Measurements from ENCODE around the gene HLF.
"Not testable (repeated sequence)": the region's sequence is repeated elsewhere in the genome, so short reads cannot be mapped to it uniquely, and the experiment has no call there.

The HLF gene

DNA sequence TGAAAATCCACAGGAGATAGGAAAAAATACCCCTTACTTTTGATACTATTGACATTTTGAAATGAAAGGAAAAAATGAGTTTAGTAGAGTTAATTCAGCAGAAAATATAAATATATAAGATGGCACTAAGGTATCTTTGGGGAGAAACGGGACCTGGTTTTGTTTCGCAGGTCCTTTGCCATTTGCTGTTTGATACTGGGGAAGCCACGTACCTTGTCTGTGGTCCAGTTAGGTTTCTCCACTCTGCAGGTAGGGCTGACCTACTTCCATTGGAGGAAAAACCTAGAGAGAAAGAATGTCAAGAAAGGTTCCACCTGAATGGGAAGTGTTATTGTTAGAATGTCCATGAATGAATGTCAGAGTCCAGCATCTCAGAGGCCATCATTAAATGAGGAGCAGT is 48.1 kb downstream of the HLF start:
- no peak for DNase-seq (ENCODE audit: low read depth)

GRCh38 chr17:55314061-55314783 is 49.5 kb downstream of the HLF start:
- no peak for DNase-seq (ENCODE audit: low read depth)

GRCh38 chr17:55314784-55315491 is 50.2 kb downstream of the HLF start:
- no peak for DNase-seq (ENCODE audit: low read depth)

GRCh38 chr17:55316499-55316898 is 51.7 kb downstream of the HLF start:
- DNase-seq (ENCODE audit: low read depth): no peak

- DNase-seq (ENCODE audit: low read depth): no peak
Observed at GRCh38 chr17:55317284-55317683, 52.5 kb downstream of the HLF start.

- no peak for DNase-seq (ENCODE audit: low read depth)
Observed at GRCh38 chr17:55318081-55318480, 53.3 kb downstream of the HLF start.

DNA sequence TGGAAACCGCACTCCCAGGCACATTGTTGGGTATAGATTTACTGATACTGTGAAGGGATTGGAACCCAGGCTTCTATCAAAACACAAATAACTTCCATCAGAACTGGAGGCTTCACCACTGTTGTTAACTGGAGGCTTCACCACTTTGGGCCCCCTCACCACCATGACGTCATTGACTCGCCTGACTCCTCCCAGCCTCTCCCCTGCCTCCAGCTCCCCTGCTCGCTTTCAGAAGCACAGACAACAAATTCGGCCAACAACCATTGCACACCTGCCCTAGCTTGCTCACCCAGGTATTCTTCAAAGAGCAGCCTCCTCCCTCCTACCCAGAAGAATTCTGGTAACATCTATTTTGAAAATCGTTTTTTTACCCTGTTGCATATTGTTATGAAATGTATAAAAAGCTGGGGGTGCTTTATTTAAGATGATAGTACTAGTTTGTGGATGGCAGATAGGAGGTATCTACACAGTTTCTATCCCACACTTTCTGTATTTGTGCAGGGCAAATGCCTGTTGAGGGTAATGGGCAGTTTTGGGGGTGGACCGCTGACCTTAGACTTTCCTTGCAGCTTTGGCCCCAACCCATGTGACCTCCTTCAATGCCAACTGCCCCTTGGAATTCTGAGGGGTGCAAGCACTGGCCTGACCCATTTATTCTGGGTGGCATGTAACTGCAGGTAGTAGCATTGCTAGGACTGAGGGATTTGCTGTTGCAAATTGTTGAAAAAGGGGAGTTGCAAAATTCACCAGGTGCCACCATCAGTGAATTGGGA is 54.1 kb downstream of the HLF start:
- DNase-seq (ENCODE audit: low read depth): no peak

GRCh38 chr17:55319933-55320593 is 55.3 kb downstream of the HLF start:
- no peak for DNase-seq (ENCODE audit: low read depth)

- DNase-seq (ENCODE audit: low read depth): no peak
Observed at GRCh38 chr17:55320594-55321426, 56.0 kb downstream of the HLF start.

GRCh38 chr17:55321427-55322060 is 56.8 kb downstream of the HLF start:
- DNase-seq (ENCODE audit: low read depth): no peak

DNA sequence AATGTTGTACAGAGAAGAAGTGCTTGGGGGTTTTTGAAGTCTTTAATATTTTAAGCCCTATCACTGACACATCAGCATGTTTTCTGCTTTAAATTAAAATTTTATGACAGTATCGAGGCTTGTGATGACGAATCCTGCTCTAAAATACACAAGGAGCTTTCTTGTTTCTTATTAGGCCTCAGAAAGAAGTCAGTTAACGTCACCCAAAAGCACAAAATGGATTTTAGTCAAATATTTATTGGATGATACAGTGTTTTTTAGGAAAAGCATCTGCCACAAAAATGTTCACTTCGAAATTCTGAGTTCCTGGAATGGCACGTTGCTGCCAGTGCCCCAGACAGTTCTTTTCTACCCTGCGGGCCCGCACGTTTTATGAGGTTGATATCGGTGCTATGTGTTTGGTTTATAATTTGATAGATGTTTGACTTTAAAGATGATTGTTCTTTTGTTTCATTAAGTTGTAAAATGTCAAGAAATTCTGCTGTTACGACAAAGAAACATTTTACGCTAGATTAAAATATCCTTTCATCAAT is 57.8 kb downstream of the HLF start:
- DNase-seq (ENCODE audit: low read depth): no peak

DNA sequence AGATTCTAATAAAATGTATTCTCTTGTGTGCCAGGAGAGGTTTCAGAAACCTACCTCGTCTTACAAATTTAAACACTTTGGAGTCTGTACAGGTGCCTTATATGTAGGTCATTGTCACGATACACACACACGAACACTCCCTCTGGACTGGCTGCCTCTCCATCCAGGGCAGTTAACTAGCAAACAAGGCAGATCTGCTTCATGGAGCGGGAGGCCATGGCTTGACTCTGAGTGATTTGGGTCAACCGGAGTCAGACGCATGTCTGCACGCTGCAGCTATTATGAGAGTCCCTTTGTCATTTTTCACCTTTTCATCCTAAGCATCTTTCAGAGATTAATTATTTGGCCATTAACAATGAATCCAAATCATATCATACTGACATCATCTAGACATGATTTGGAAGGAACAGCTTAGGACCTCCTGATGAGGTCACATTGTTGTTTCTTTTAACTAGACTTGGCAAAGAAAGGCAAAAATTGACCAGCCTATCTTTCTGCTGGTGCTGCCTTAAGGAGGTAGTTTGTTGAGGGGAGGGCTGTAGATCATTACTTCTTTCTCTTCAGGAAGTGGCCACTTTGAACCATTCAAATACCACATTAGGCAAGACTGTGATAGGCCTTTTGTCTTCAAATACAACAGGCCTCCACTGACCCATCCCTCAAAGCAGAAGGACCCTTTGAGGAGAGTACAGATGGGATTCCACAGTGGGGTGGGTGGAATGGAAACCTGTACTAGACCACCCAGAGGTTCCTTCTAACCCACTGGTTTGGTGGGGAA is 58.9 kb downstream of the HLF start:
- DNase-seq (ENCODE audit: low read depth): no peak

GRCh38 chr17:55324296-55324978 is 59.7 kb downstream of the HLF start:
- DNase-seq (ENCODE audit: low read depth): no peak

GRCh38 chr17:55325406-55325805 is 60.6 kb downstream of the HLF start:
- DNase-seq (ENCODE audit: low read depth): no peak

- no peak for DNase-seq (ENCODE audit: low read depth)
Observed at GRCh38 chr17:55326030-55326429, 61.3 kb downstream of the HLF start.

DNA sequence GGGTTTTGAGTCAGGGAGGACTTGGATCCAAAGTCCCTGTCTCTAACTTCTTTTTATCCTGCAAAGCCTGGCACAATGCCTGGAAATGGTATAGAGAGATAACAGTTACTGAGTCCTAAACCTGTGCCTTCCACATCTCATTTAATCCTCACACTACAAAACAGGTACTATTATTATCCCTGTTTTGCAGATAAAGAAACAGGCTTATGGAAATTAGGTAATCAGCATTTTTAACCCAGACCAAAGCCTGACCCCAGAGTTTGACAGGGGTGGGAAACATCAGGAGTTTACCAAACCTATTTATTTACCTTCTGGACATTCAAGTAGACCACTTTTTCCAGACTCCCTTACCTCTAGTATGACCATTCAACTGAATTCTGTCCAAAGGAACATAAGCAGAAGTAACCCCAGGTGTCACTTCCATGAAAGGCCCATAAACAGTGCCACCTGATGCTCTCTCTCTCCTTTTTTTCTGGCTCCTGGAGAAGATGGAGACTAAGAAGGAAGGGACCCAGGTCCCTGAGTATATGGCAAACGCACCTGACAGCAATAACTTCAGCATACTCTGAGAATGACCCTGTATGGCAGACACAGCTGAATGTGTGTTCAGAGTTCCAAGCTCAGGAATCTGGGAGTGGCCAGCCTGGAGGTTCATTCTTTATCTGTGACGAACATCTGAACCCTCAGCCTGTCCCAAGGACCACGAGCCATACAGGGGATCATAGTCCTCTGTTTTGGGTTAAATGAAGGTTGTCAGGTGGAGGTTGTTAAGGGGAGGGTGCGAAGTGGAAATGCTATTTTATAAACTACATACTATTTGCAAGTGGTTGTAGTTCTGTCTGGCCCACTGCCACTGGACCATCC is 62.7 kb downstream of the HLF start:
- peak; percentile 20 for DNase-seq (ENCODE audit: low read depth)

GRCh38 chr17:55328514-55328913 is 63.8 kb downstream of the HLF start:
- DNase-seq (ENCODE audit: low read depth): not testable (repeated sequence)

- no peak for DNase-seq (ENCODE audit: low read depth)
Observed at GRCh38 chr17:55330344-55330933, 65.7 kb downstream of the HLF start.
